ENCODE data around the gene CCDC40. TPM values are rescaled to one million over a fixed set of nuclear protein-coding genes. Genes with fewer than 3 reads are reported as not detected.

Gene CCDC40
- total and polyA plus RNA-seq, 9 of the 15 experiments (the other 6 are each of a cell fraction or from before 2014, with no cell fraction given) = 0.07 to 0.33 TPM; not detected in 7

GRCh38 chr17:80009391-80010282 is 26.8 kb upstream of the CCDC40 start (continued):
- TF ChIP-seq MGA (IDR thresholded peaks at IDR 0.05) = no peak

Data from K562 (cell line).